ENCODE results near the gene SDCBP2. TPM values are rescaled to one million over a fixed set of nuclear protein-coding genes. Genes with fewer than 3 reads are reported as not detected.

The SDCBP2 gene
- total RNA-seq, 1 donor from 2014 or later = 10.8 TPM

DNA sequence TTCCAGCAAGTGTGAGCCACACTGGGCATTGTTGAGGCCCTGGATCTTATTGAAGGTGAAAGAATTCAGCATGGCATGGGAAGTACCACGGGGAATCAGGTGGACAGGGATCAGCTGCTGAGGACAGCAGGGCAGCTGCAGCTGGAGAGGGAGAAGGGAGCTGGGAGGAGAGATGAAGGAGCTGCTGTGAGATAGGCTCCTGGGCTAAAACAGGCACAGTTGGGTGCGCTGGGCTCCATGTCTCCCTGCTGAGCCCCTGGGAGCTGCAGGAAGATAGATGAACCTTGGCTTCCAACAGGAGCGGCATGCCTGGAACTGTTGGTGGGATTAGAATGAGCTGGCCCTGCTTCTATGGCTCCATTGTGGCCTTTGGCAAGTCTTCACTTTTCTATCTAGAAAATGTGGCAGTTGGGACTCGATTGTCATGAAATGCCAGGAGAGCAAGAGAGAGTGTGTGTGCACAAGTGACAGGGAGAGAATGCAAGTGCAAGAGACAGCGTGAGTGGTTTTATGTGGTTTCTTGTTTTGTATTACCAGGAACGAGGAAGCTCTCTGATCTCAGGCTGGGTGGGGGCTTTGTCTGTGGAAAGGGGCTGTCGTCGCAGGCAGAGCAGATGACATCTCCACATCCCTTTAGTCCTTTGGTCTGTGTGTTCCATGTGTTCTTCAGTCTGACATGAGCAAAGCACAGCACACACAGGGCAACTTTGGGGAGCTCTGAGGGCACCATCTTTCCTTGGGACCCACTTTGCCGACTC, 42.5 kb downstream of the SDCBP2 start:
- TF ChIP-seq, protein P1, sequence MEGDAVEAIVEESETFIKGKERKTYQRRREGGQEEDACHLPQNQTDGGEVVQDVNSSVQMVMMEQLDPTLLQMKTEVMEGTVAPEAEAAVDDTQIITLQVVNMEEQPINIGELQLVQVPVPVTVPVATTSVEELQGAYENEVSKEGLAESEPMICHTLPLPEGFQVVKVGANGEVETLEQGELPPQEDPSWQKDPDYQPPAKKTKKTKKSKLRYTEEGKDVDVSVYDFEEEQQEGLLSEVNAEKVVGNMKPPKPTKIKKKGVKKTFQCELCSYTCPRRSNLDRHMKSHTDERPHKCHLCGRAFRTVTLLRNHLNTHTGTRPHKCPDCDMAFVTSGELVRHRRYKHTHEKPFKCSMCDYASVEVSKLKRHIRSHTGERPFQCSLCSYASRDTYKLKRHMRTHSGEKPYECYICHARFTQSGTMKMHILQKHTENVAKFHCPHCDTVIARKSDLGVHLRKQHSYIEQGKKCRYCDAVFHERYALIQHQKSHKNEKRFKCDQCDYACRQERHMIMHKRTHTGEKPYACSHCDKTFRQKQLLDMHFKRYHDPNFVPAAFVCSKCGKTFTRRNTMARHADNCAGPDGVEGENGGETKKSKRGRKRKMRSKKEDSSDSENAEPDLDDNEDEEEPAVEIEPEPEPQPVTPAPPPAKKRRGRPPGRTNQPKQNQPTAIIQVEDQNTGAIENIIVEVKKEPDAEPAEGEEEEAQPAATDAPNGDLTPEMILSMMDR (IDR thresholded peaks at IDR 0.05) = no peak
- no peak overlapping the region for H3K4me3 ChIP-seq
- no peak overlapping the region for H3K27ac ChIP-seq
- no peaks in the 10 kb centered on the region for H3K27me3 ChIP-seq (ENCODE audit: low read depth)
- no peak for ATAC-seq
- H3K9me3 ChIP-seq = no peaks in the 10 kb centered on the region
- no peaks in the 10 kb centered on the region for H3K4me1 ChIP-seq
- no peak for DNase-seq
- intact Hi-C loops (cut with DNase I) = no loop called here
- no peaks in the 10 kb centered on the region for H3K36me3 ChIP-seq

DNA sequence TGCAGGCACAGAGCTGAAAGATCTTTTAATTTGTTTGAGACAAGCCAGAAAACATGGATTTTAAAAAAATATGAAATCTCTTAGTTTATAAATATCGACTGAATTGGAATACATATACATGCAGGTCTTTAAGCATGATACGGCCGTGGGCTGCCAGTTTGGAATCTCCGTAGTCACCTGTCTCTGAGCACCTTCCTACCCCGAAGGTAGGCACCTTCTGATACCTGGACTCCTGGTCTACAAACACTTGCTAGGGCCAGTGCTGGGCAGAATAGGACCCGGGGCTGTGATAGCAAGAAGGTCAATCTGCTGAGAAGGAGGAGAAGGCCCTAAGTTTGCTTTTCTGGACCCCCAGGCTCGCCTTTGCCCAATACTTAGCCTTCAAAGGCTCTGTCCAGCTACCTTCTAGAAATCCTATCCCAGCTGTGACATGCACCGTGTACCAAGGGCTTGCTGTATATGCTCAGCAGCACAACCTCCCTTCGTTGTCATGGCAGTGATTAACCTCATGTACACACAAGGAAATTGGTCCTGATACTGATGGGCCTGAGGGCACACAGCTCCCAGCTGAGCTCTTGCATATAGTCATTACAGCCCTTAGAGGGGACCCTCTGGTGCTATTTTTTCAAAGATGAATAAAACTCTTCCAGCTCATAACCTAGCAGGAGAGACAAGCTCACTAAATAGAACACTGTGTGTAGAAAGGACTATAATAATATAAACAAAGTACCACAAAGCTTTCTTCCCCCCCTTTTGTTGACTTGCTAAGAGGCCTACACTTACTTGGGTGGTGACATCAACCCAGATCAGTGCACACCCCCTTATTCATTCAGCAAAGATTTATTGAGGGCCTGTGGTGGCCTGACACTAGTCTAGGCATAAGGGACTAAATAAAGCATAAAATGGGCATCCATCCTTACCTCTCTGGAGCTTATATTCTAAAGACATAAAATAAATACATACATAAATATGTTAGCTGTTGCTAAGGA, 45.1 kb downstream of the SDCBP2 start:
- H3K4me3 ChIP-seq = no peak overlapping the region
- TF ChIP-seq, protein P1 (IDR thresholded peaks at IDR 0.05) = no peak
- H3K27ac ChIP-seq = no peak overlapping the region
- no peaks in the 10 kb centered on the region for H3K4me1 ChIP-seq
- no peaks in the 10 kb centered on the region for H3K9me3 ChIP-seq
- DNase-seq (no peak), ATAC-seq (no peak)
- H3K27me3 ChIP-seq (ENCODE audit: low read depth) = no peaks in the 10 kb centered on the region
- H3K36me3 ChIP-seq = no peaks in the 10 kb centered on the region
- intact Hi-C loops (cut with DNase I) = no loop called here

DNA sequence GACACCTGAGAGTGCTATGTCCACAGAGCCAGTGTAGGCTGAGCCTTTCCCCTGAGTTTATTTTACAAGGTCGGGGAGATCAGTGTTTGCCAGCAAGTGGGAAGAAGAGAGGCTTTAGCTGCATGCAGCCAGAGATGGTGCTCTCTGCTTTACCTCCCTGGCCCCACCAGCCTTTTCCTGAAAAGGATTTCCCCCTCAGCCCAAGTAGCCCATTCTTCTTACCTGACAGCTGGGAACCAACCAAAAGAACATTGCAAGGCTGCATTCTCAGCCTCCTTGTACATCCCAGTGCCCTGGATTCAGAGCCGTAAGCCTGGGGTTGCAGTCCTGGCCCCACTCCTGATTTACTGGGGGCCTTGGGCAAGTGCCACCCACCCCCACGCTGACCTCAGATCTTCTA, 46.0 kb downstream of the SDCBP2 start:
- ATAC-seq (no peak), DNase-seq (no peak)
- H3K27ac ChIP-seq = no peak overlapping the region
- H3K27me3 ChIP-seq (ENCODE audit: low read depth) = no peaks in the 10 kb centered on the region
- no peak overlapping the region for H3K4me3 ChIP-seq
- intact Hi-C loops (cut with DNase I) = no loop called here
- TF ChIP-seq, protein P1 (IDR thresholded peaks at IDR 0.05) = no peak
- no peaks in the 10 kb centered on the region for H3K36me3 ChIP-seq
- H3K4me1 ChIP-seq = no peaks in the 10 kb centered on the region
- no peaks in the 10 kb centered on the region for H3K9me3 ChIP-seq

DNA sequence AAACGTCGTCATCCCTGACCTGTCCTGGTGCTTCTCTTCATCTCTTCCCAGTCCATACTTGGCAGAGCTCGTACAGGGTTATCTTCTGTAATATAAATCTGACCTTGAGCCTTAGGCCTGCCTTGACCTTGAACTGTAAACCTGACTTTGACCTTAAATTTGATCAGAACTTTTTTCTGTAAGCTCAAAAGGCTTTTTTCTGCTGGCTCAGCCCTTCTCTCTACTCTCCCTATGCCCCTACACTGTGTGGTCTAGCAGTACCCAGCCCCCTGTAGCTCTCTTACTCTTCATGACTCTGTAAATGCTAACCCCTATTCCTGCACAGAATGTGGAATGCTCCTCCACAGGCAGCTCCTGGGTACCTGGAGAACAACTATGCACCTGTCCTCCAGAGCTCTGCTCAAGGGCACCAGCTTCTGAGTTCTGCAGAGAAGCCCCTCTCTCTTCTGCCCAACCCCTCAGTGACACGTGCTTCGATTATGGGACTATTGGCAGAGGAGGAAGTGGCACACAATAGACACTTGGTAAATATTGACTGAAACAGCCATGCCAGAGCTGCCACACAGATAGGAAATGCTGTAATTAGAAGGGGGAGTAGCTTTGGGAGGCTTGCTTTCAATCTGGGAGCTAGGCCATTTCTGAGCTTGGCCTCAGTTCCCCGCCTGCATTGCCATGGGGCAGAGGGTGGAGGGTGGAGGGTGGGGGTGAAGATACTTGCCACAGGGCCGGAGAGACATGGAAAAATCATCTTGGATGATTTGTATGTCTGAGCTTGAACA, 47.5 kb downstream of the SDCBP2 start:
- no peaks in the 10 kb centered on the region for H3K36me3 ChIP-seq
- H3K27ac ChIP-seq = no peak overlapping the region
- DNase-seq (no peak), ATAC-seq (no peak)
- intact Hi-C loops (cut with DNase I) = no loop called here
- H3K9me3 ChIP-seq = no peaks in the 10 kb centered on the region
- no peaks in the 10 kb centered on the region for H3K4me1 ChIP-seq
- no peaks in the 10 kb centered on the region for H3K27me3 ChIP-seq (ENCODE audit: low read depth)
- TF ChIP-seq, protein P1 (IDR thresholded peaks at IDR 0.05) = no peak
- H3K4me3 ChIP-seq = no peak overlapping the region

Data from lower lobe of right lung (tissue), 2 donors.